HepG2 (cell line): ENCODE results near the gene GNPDA2. TPM values are rescaled to one million over a fixed set of nuclear protein-coding genes. Genes with fewer than 3 reads are reported as not detected.
A peak's percentile ranks its signal among the peaks of the same experiment; 100 is the strongest.

Experiments
- AHR ChIP-seq: IDR thresholded peaks from 2 replicates; pipeline ENCODE4 v1.6.1; 2018; ENCODE audit warnings: missing genetic modification reagents, missing compliant biosample characterization
- GZF1 ChIP-seq: sonication (generic); formaldehyde crosslinking; IDR thresholded peaks from 2 replicates; pipeline ENCODE4 v1.5.1; 2020; ENCODE audit warnings: mild to moderate bottlenecking, missing genetic modification reagents
- HES4 ChIP-seq: sonication (generic); formaldehyde crosslinking; IDR thresholded peaks from 2 replicates; pipeline ENCODE4 v1.9.0; 2021; ENCODE audit warnings: mild to moderate bottlenecking, missing genetic modification reagents, borderline replicate concordance
- HHEX ChIP-seq: IDR thresholded peaks from 2 replicates; pipeline ENCODE4 v1.6.1; 2016; ENCODE audit warnings: control low read depth
- IRF2 ChIP-seq: IDR thresholded peaks from 2 replicates; pipeline ENCODE4 v1.6.1; 2018; ENCODE audit warnings: missing genetic modification reagents, missing compliant biosample characterization
- POLR2AphosphoS5 ChIP-seq: IDR thresholded peaks from 2 replicates; pipeline ENCODE4 v1.6.1; 2012; ENCODE audit warnings: low read depth, low read length
- RBFOX2 ChIP-seq: fragments of 200-400 bp; formaldehyde crosslinking; IDR thresholded peaks from 2 replicates; pipeline ENCODE4 v1.6.1; 2017; ENCODE audit warnings: low read depth, mild to moderate bottlenecking, low read length
- RFXAP ChIP-seq: sonication (generic); formaldehyde crosslinking; IDR thresholded peaks from 2 replicates; pipeline ENCODE4 v1.4.0; 2020; ENCODE audit warnings: missing genetic modification reagents, borderline replicate concordance
- SIX4 ChIP-seq: sonication (generic); formaldehyde crosslinking; IDR thresholded peaks from 2 replicates; pipeline ENCODE4 v1.4.0; 2020; ENCODE audit warnings: missing genetic modification reagents
- SNAI1 ChIP-seq: sonication (generic); formaldehyde crosslinking; IDR thresholded peaks from 2 replicates; pipeline ENCODE4 v1.5.0; 2020; ENCODE audit warnings: mild to moderate bottlenecking, missing genetic modification reagents, borderline replicate concordance
- ZBTB21 ChIP-seq: sonication (generic); formaldehyde crosslinking; IDR thresholded peaks from 2 replicates; pipeline ENCODE4 v1.4.0; 2020; ENCODE audit warnings: missing genetic modification reagents
- ZBTB34 ChIP-seq: sonication (generic); formaldehyde crosslinking; IDR thresholded peaks from 2 replicates; pipeline ENCODE4 v1.8.0; 2022; ENCODE audit warnings: mild to moderate bottlenecking, missing genetic modification reagents
- ZNF570 ChIP-seq: sonication (generic); formaldehyde crosslinking; IDR thresholded peaks from 2 replicates; pipeline ENCODE4 v1.4.0; 2020; ENCODE audit warnings: mild to moderate bottlenecking, missing genetic modification reagents, borderline replicate concordance
- ZXDC ChIP-seq: sonication (generic); formaldehyde crosslinking; IDR thresholded peaks from 2 replicates; pipeline ENCODE4 v1.5.0; 2020; ENCODE audit warnings: mild to moderate bottlenecking, missing genetic modification reagents
- polyA plus RNA-seq, 8 experiments: library from polyadenylated mRNA; depleted of rRNA in 3 of 8; stranded (reverse) in 7 of 8; unstranded in 1 of 8; fragments of >200 nt; fragmentation: Illumina TruSeq in 4 of 8; extraction: Trizol in 4 of 8; gene quantifications; 2 replicates each; pipeline versions ENCODE4 v1.2.1 to v1.2.3, GENCODE V29; 2011 to 2016; ENCODE audit warnings: low read depth in 4 of 8, missing spikeins in 1 of 8, mixed read lengths in 1 of 8; ENCODE audit not compliant: insufficient read depth in 1 of 8
- total RNA-seq, 5 experiments: library from RNA; depleted of rRNA; stranded (reverse); fragments of >200 nt; fragmentation: Illumina TruSeq; extraction: Trizol; gene quantifications; 2 replicates each; pipeline ENCODE4 v1.2.3, GENCODE V29; 2016; ENCODE audit warnings: low read depth in 1 of 5
- TF ChIP-seq, protein P1 (sequence below): IDR thresholded peaks from 2 replicates; pipeline ENCODE4 v1.6.1; 2016
- TF ChIP-seq, protein P2 (sequence below): sonication (generic); formaldehyde crosslinking; IDR thresholded peaks from 2 replicates; pipeline ENCODE4 v1.5.0; 2020; ENCODE audit warnings: mild to moderate bottlenecking, missing genetic modification reagents, borderline replicate concordance
- TF ChIP-seq, protein P3 (sequence below): sonication (generic); formaldehyde crosslinking; IDR thresholded peaks from 2 replicates; pipeline ENCODE4 v1.4.0; 2020; ENCODE audit warnings: missing genetic modification reagents
- TF ChIP-seq, protein P4 (sequence below): IDR thresholded peaks from 2 replicates; pipeline ENCODE4 v1.6.1; 2016; ENCODE audit warnings: mild to moderate bottlenecking

GNPDA2 gene
- total and polyA plus RNA-seq, 2 of the 13 experiments (the other 11 are each of a cell fraction or from before 2014, with no cell fraction given) = 5.4 to 9.0 TPM

- TF ChIP-seq, protein P1, sequence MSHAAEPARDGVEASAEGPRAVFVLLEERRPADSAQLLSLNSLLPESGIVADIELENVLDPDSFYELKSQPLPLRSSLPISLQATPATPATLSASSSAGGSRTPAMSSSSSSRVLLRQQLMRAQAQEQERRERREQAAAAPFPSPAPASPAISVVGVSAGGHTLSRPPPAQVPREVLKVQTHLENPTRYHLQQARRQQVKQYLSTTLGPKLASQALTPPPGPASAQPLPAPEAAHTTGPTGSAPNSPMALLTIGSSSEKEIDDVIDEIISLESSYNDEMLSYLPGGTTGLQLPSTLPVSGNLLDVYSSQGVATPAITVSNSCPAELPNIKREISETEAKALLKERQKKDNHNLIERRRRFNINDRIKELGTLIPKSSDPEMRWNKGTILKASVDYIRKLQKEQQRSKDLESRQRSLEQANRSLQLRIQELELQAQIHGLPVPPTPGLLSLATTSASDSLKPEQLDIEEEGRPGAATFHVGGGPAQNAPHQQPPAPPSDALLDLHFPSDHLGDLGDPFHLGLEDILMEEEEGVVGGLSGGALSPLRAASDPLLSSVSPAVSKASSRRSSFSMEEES = peak; percentile 92
- TF ChIP-seq GZF1 (CRISPR knock-in tag) (no peak), ZBTB34 (CRISPR knock-in tag) (0 out of 2 replicates have a peak, but pooled peaks have one; percentile 58), SIX4 (CRISPR knock-in tag) (peak; percentile 63), POLR2AphosphoS5 (peak; percentile 95), IRF2 (CRISPR knock-in tag) (peak; percentile 89; the same call in 1 of the 2 replicates), SNAI1 (no peak), RBFOX2 (peak; percentile 94), ZNF570 (CRISPR knock-in tag) (peak; percentile 46; the same call in 1 of the 2 replicates), HHEX (no peak), AHR (CRISPR knock-in tag) (0 out of 2 replicates have a peak, but pooled peaks have one; percentile 85), RFXAP (peak; percentile 49; the same call in 1 of the 2 replicates), HES4 (CRISPR knock-in tag) (0 out of 2 replicates have a peak, but pooled peaks have one; percentile 52), ZXDC (CRISPR knock-in tag) (peak; percentile 78; the same call in 1 of the 2 replicates), ZBTB21 (CRISPR knock-in tag) (peak; percentile 17; the same call in 1 of the 2 replicates)
- TF ChIP-seq, protein P2, sequence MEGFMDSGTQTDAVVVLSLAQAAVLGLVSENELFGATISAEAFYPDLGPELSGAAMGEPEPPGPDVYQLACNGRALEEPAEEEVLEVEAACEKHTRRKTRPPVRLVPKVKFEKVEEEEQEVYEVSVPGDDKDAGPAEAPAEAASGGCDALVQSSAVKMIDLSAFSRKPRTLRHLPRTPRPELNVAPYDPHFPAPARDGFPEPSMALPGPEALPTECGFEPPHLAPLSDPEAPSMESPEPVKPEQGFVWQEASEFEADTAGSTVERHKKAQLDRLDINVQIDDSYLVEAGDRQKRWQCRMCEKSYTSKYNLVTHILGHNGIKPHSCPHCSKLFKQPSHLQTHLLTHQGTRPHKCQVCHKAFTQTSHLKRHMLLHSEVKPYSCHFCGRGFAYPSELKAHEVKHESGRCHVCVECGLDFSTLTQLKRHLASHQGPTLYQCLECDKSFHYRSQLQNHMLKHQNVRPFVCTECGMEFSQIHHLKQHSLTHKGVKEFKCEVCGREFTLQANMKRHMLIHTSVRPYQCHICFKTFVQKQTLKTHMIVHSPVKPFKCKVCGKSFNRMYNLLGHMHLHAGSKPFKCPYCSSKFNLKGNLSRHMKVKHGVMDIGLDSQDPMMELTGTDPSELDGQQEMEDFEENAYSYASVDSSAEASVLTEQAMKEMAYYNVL (CRISPR knock-in tag) = no peak
- TF ChIP-seq, protein P3, sequence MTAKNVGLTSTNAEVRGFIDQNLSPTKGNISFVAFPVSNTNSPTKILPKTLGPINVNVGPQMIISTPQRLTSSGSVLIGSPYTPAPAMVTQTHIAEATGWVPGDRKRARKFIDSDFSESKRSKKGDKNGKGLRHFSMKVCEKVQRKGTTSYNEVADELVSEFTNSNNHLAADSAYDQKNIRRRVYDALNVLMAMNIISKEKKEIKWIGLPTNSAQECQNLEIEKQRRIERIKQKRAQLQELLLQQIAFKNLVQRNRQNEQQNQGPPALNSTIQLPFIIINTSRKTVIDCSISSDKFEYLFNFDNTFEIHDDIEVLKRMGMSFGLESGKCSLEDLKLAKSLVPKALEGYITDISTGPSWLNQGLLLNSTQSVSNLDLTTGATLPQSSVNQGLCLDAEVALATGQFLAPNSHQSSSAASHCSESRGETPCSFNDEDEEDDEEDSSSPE (CRISPR knock-in tag) = peak; percentile 77
- TF ChIP-seq, protein P4, sequence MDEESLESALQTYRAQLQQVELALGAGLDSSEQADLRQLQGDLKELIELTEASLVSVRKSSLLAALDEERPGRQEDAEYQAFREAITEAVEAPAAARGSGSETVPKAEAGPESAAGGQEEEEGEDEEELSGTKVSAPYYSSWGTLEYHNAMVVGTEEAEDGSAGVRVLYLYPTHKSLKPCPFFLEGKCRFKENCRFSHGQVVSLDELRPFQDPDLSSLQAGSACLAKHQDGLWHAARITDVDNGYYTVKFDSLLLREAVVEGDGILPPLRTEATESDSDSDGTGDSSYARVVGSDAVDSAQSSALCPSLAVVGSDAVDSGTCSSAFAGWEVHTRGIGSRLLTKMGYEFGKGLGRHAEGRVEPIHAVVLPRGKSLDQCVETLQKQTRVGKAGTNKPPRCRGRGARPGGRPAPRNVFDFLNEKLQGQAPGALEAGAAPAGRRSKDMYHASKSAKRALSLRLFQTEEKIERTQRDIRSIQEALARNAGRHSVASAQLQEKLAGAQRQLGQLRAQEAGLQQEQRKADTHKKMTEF (CRISPR knock-in tag) = peak; percentile 92
Measured at GRCh38 chr4:44678094-44679041, 48.0 kb downstream of the GNPDA2 start, which contains the start of gene GUF1 (continued).
